Testis (tissue), 2 donors: Measurements from ENCODE around the gene EPS8L3.

ENCODE experiments used
- CTCF ChIP-seq, 3 experiments: fragments of 450-650 bp in 2 of 3; fragments of 200-600 bp in 1 of 3; sonication (generic) in 1 of 3; IDR thresholded peaks; one replicate each; pipeline ENCODE4 v1.5.1; 2016 to 2019; ENCODE audit warnings: antibody characterized with exemption in 3 of 3, mild to moderate bottlenecking in 2 of 3, moderate library complexity in 1 of 3
- POLR2A ChIP-seq: fragments of 450-650 bp; IDR thresholded peaks from one replicate; pipeline ENCODE4 v1.6.1; 2017; ENCODE audit warnings: antibody characterized with exemption, mild to moderate bottlenecking, moderate library complexity

- TF ChIP-seq CTCF (IDR thresholded peaks at IDR 0.05) (no peak), POLR2A (no peak)
These were observed 36.6 kb upstream of the EPS8L3 start for GRCh38 chr1:109800291-109800690.
